Neural progenitor cell (in vitro differentiated cells): ENCODE measurements around the gene POSTN. TPM values are rescaled to one million over a fixed set of nuclear protein-coding genes. Genes with fewer than 3 reads are reported as not detected.

Experiments used
- DNase-seq: peaks from one replicate; pipeline ENCODE4 v3.0.0-alpha.2; 2016; ENCODE audit warnings: low spot score
- H2AFZ ChIP-seq: fragments of 200-600 bp; sonication (generic); replicated peaks from 2 replicates; pipeline ENCODE4 v1.6.1; 2016; ENCODE audit warnings: antibody characterized with exemption
- H3F3A ChIP-seq: fragments of 200-600 bp; sonication (generic); 2 replicates; pipeline ENCODE4 v1.6.1; 2016; ENCODE audit warnings: antibody characterized with exemption, low read depth
- H3K27ac ChIP-seq: fragments of 200-600 bp; sonication (generic); 2 replicates; pipeline ENCODE4 v1.5.1; 2016; ENCODE audit warnings: mild to moderate bottlenecking
- H3K27me3 ChIP-seq: fragments of 200-600 bp; sonication (generic); 2 replicates; pipeline ENCODE4 v1.6.1; 2016; ENCODE audit warnings: mild to moderate bottlenecking, moderate library complexity
- H3K36me3 ChIP-seq: fragments of 200-600 bp; sonication (generic); 2 replicates; pipeline ENCODE4 v1.5.1; 2016
- H3K4me1 ChIP-seq: fragments of 200-600 bp; sonication (generic); 2 replicates; pipeline ENCODE4 v1.6.1; 2016; ENCODE audit warnings: mixed run types
- H3K4me2 ChIP-seq: fragments of 200-600 bp; sonication (generic); 2 replicates; pipeline ENCODE4 v1.6.1; 2016
- H3K4me3 ChIP-seq: fragments of 200-600 bp; sonication (generic); 2 replicates; pipeline ENCODE4 v1.5.1; 2016
- H3K79me2 ChIP-seq: fragments of 200-600 bp; sonication (generic); 2 replicates; pipeline ENCODE4 v1.6.1; 2016; ENCODE audit warnings: low read depth
- H3K9ac ChIP-seq: fragments of 200-600 bp; sonication (generic); 2 replicates; pipeline ENCODE4 v1.6.1; 2016
- H3K9me3 ChIP-seq: fragments of 200-600 bp; sonication (generic); 2 replicates; pipeline ENCODE4 v1.5.1; 2016; ENCODE audit warnings: low read depth
- H4K20me1 ChIP-seq: fragments of 200-600 bp; sonication (generic); 2 replicates; pipeline ENCODE4 v1.6.1; 2016; ENCODE audit warnings: low read depth
- H3K27ac Mint-ChIP-seq: 3 replicates; pipeline ENCODE4 v1.8.0; 2021; ENCODE audit warnings: mixed read lengths
- H3K27me3 Mint-ChIP-seq: 2 replicates; pipeline ENCODE4 v1.8.0; 2022; ENCODE audit warnings: low read depth, mild to moderate bottlenecking, inconsistent platforms, moderate library complexity, mixed read lengths; ENCODE audit not compliant: insufficient read depth
- H3K36me3 Mint-ChIP-seq: 3 replicates; pipeline ENCODE4 v1.8.0; 2021; ENCODE audit warnings: mixed read lengths
- H3K4me1 Mint-ChIP-seq: 3 replicates; pipeline ENCODE4 v1.8.0; 2021; ENCODE audit warnings: mixed read lengths
- H3K4me3 Mint-ChIP-seq: 3 replicates; pipeline ENCODE4 v1.8.0; 2021; ENCODE audit warnings: mild to moderate bottlenecking, moderate library complexity, mixed read lengths
- H3K9me3 Mint-ChIP-seq: 3 replicates; pipeline ENCODE4 v1.8.0; 2020; ENCODE audit warnings: mixed read lengths
- CTCF ChIP-seq: fragments of 200-600 bp; sonication (generic); IDR thresholded peaks from 2 replicates; pipeline ENCODE4 v1.5.1; 2017; ENCODE audit warnings: antibody characterized with exemption, mild to moderate bottlenecking
- EZH2 ChIP-seq: fragments of 200-600 bp; sonication (generic); IDR thresholded peaks from 2 replicates; pipeline ENCODE4 v1.6.1; 2017; ENCODE audit warnings: antibody characterized with exemption, mild to moderate bottlenecking, moderate library complexity
- EZH2phosphoT487 ChIP-seq: fragments of 200-600 bp; sonication (generic); IDR thresholded peaks from 2 replicates; pipeline ENCODE4 v1.6.1; 2017; ENCODE audit warnings: antibody characterized with exemption
- total RNA-seq: library from RNA; depleted of rRNA; stranded (reverse); fragments of >200 nt; gene quantifications from 2 replicates; pipeline ENCODE4 v1.2.3, GENCODE V29; 2015; ENCODE audit warnings: low replicate concordance

The POSTN gene
- total RNA-seq, 1 donor from 2014 or later: not detected

DNA sequence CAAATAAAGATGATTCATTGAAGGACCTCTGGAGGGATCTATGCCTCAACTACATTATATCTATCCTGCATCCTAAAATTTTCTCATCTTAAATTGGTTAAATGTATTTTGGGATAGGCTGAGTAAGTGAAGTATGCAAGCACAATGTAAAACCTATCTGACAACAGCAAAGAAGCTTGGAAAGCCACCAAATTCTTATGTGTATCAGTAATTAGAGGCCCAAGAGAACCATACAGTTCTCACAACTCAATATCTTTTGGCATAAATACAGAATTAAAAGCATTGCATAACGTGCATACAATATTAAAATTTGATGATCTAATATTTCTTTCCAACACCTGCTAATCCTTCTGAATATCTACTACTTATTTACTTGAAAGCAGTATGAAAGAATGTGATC, 13.0 kb downstream of the POSTN start:
- no peaks in the 10 kb centered on the region for H3K4me1 Mint-ChIP-seq
- H3K36me3 Mint-ChIP-seq: no peaks in the 10 kb centered on the region
- no peak for DNase-seq
- Histone ChIP-seq H3K4me1 (no peaks in the 10 kb centered on the region), H3F3A (no peaks in the 10 kb centered on the region), H3K36me3 (no peaks in the 10 kb centered on the region), H3K27me3 (no peaks in the 10 kb centered on the region), H3K4me2 (no peak overlapping the region), H3K27ac (no peak overlapping the region), H4K20me1 (no peaks in the 10 kb centered on the region), H3K4me3 (no peak overlapping the region), H3K9ac (no peak overlapping the region), H3K79me2 (no peaks in the 10 kb centered on the region), H2AFZ (no peak overlapping the region), H3K9me3 (no peaks in the 10 kb centered on the region)
- H3K4me3 Mint-ChIP-seq: no peak overlapping the region
- no peak overlapping the region for H3K27ac Mint-ChIP-seq
- H3K27me3 Mint-ChIP-seq: no peaks in the 10 kb centered on the region
- TF ChIP-seq CTCF (no peak), EZH2 (no peak), EZH2phosphoT487 (no peak)
- no peaks in the 10 kb centered on the region for H3K9me3 Mint-ChIP-seq

DNA sequence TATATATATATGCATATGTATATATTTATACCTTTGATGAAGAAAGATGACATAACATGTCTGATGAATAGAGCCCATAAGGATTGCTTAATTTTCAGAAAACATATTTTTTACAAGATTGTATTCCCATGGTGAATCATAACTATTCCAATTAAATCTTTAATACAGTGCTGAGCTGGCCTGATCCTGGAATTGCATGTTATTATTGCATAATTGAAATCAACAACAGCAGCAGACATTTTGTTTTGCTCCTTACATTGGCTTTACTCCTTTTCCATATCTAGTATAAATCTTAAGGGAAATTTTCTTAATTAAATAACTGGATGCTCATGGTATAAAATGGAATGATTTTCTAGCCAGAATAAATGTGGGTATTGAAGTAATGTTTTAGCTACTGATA, 22.0 kb downstream of the POSTN start:
- H3K9ac ChIP-seq: no peak overlapping the region
- DNase-seq: no peak
- H3K79me2 ChIP-seq: no peaks in the 10 kb centered on the region
- no peaks in the 10 kb centered on the region for H3F3A ChIP-seq
- Mint-ChIP-seq H3K4me1 (no peaks in the 10 kb centered on the region), H3K9me3 (no peaks in the 10 kb centered on the region), H3K27me3 (no peaks in the 10 kb centered on the region), H3K36me3 (no peaks in the 10 kb centered on the region), H3K27ac (no peak overlapping the region), H3K4me3 (no peak overlapping the region)
- no peak overlapping the region for H3K4me3 ChIP-seq
- no peak for TF ChIP-seq EZH2phosphoT487
- TF ChIP-seq EZH2: no peak
- no peak for TF ChIP-seq CTCF
- no peak overlapping the region for H3K27ac ChIP-seq
- no peaks in the 10 kb centered on the region for H4K20me1 ChIP-seq
- no peaks in the 10 kb centered on the region for H3K4me1 ChIP-seq
- H2AFZ ChIP-seq: no peak overlapping the region
- no peaks in the 10 kb centered on the region for H3K9me3 ChIP-seq
- no peak overlapping the region for H3K4me2 ChIP-seq
- H3K27me3 ChIP-seq: no peaks in the 10 kb centered on the region
- H3K36me3 ChIP-seq: no peaks in the 10 kb centered on the region

DNA sequence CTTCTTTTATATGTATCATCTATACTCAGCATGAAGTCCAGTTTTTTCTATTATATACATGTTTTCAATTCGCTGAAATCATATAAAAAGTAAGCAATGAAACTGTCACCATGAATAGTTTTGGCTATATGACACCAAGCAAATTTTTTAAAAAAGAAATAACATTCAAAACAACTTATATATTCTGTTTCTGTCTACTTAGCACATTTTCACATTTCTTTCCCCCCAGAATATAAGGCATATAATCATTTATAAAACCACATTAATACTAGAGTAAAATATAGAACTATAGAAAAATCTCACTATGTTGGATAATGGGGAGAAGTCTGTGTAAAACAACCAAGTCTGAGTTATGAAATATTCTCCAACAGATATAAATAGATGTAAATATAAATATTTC, 33.1 kb downstream of the POSTN start:
- Mint-ChIP-seq H3K36me3 (no peaks in the 10 kb centered on the region), H3K4me1 (no peaks in the 10 kb centered on the region), H3K27me3 (peaks cover 2% of the 10 kb centered on the region), H3K4me3 (no peak overlapping the region), H3K9me3 (no peaks in the 10 kb centered on the region), H3K27ac (no peak overlapping the region)
- Histone ChIP-seq H3K27me3 (no peaks in the 10 kb centered on the region), H3K4me3 (no peak overlapping the region), H4K20me1 (no peaks in the 10 kb centered on the region), H3F3A (no peaks in the 10 kb centered on the region), H3K4me1 (no peaks in the 10 kb centered on the region), H3K9ac (no peak overlapping the region), H3K27ac (no peak overlapping the region), H3K4me2 (no peak overlapping the region), H3K79me2 (no peaks in the 10 kb centered on the region), H3K36me3 (no peaks in the 10 kb centered on the region), H3K9me3 (no peaks in the 10 kb centered on the region), H2AFZ (no peak overlapping the region)
- TF ChIP-seq CTCF: no peak
- no peak for DNase-seq

- no peaks in the 10 kb centered on the region for H3K79me2 ChIP-seq
- H4K20me1 ChIP-seq: no peaks in the 10 kb centered on the region
- H3K9me3 Mint-ChIP-seq: peaks cover 5% of the 10 kb centered on the region
- no peaks in the 10 kb centered on the region for H3K27me3 ChIP-seq
- H2AFZ ChIP-seq: no peak overlapping the region
- H3K4me3 ChIP-seq: no peak overlapping the region
- H3K9ac ChIP-seq: no peak overlapping the region
- H3K4me1 ChIP-seq: no peaks in the 10 kb centered on the region
- H3K4me1 Mint-ChIP-seq: no peaks in the 10 kb centered on the region
- TF ChIP-seq EZH2: no peak
- no peak for TF ChIP-seq CTCF
- TF ChIP-seq EZH2phosphoT487: no peak
- no peak for DNase-seq
- H3K4me2 ChIP-seq: no peak overlapping the region
- peaks cover 4% of the 10 kb centered on the region for H3K9me3 ChIP-seq
- no peak overlapping the region for H3K27ac ChIP-seq
- no peak overlapping the region for H3K27ac Mint-ChIP-seq
- H3K36me3 Mint-ChIP-seq: no peaks in the 10 kb centered on the region
- H3K4me3 Mint-ChIP-seq: no peak overlapping the region
- H3F3A ChIP-seq: no peaks in the 10 kb centered on the region
- peaks cover 8% of the 10 kb centered on the region for H3K27me3 Mint-ChIP-seq
- H3K36me3 ChIP-seq: no peaks in the 10 kb centered on the region
Observed at GRCh38 chr13:37561031-37561430, 37.5 kb downstream of the POSTN start.
